Adrenal gland (tissue), 12 donors: Measurements from ENCODE around the gene CROCC. TPM values are rescaled to one million over a fixed set of nuclear protein-coding genes. Genes with fewer than 3 reads are reported as not detected.

Source experiments
- DNase-seq, 7 donors: peaks; one replicate each; pipeline ENCODE4 v3.0.0-alpha.2; 2019 to 2020
- H3K27ac ChIP-seq, 5 donors: fragments of 200-600 bp; sonication (generic) in 4 of 5; 1 replicate in 3 of 5; 2 replicates in 2 of 5; pipeline versions ENCODE4 v1.5.1 to v1.8.0; 2016 to 2020; ENCODE audit warnings: mild to moderate bottlenecking in 1 of 5
- H3K27me3 ChIP-seq: fragments of 200-600 bp; 2 replicates; pipeline ENCODE4 v1.8.0; 2021
- H3K36me3 ChIP-seq, 2 donors: fragments of 200-600 bp; replicated peaks in 1 of 2; 1 replicate in 1 of 2; 2 replicates in 1 of 2; pipeline versions ENCODE4 v1.5.1 to v1.8.0; 2018 to 2022
- H3K4me1 ChIP-seq, 2 donors: fragments of 200-600 bp; replicated peaks in 1 of 2; 1 replicate in 1 of 2; 2 replicates in 1 of 2; pipeline versions ENCODE4 v1.5.1 to v1.8.0; 2018 to 2021
- H3K4me3 ChIP-seq, 4 donors: fragments of 200-600 bp; sonication (generic) in 3 of 4; one replicate each; pipeline ENCODE4 v1.5.1; 2016 to 2018
- H3K9me3 ChIP-seq, 3 donors: fragments of 200-600 bp; sonication (generic) in 1 of 3; replicated peaks in 1 of 3; 1 replicate in 2 of 3; 2 replicates in 1 of 3; pipeline versions ENCODE4 v1.5.1 to v1.8.0; 2016 to 2021
- CTCF ChIP-seq, 6 experiments: fragments of 450-650 bp in 4 of 6; fragments of 200-600 bp in 2 of 6; sonication (generic) in 1 of 6; IDR thresholded peaks; 1 replicate in 5 of 6; 2 replicates in 1 of 6; pipeline versions ENCODE4 v1.5.1 to v1.8.0; 2016 to 2021; ENCODE audit warnings: antibody characterized with exemption in 6 of 6, mild to moderate bottlenecking in 2 of 6, moderate library complexity in 1 of 6
- POLR2A ChIP-seq, 2 donors: fragments of 450-650 bp; IDR thresholded peaks; one replicate each; pipeline ENCODE4 v1.6.1; 2017; ENCODE audit warnings: antibody characterized with exemption in 2 of 2, mild to moderate bottlenecking in 2 of 2, moderate library complexity in 1 of 2
- WGBS, 4 donors: extraction: QIAGEN DNeasy Blood & Tissue Kit in 2 of 4; methylation state at CpG; one replicate each; pipeline versions ENCODE4 v1.1.5 to v1.1.7; 2013 to 2017; 5-methylcytosine and 5-hydroxymethylcytosine counted together
- intact Hi-C, 2 donors: fragments of 100-400 bp; cut with DNase I; formaldehyde crosslinking; loops; one replicate each; pipeline versions ENCODE4 v1.14.1 to v1.15.0; 2022 to 2023
- polyA plus RNA-seq, 3 donors: library from polyadenylated mRNA; stranded (reverse); fragments of 200-250 nt in 2 of 3; fragments of 350-450 nt in 1 of 3; fragmentation: Illumina TruSeq in 1 of 3; extraction: RNeasy Lipid Tissue Mini Kit (QIAGEN cat#74804) in 1 of 3; gene quantifications; one replicate each; pipeline ENCODE4 v1.2.3, GENCODE V29; 2013 to 2014
- total RNA-seq, 9 donors: library from RNA; depleted of rRNA in 4 of 9; stranded (reverse); fragments of >200 nt in 4 of 9; fragments of 120-200 nt in 1 of 9; fragmentation: NEBNext Ultra II Directional in 1 of 9; extraction: Animal tissue kit (Norgen Biotek cat#: 25700) in 1 of 9; gene quantifications; one replicate each; pipeline versions ENCODE4 v1.1.0 to v1.2.4, GENCODE V29; 2013 to 2023
- donor health status: healthy with polysubstance abuse.
- donor health status: Bipolar disorder and iron deficiency.
- donor health status: DM: yes; HTN: yes; CAD: no.
- donor health status: DM: no; HTN: no; CAD: no.
- donor health status: DM: no; HTN: no; CAD: no.
- donor health status: DM: yes; HTN: yes; CAD: no.

Gene CROCC
- total and polyA plus RNA-seq, 12 donors: 2.3 to 151 (median 19.2) TPM

GRCh38 chr1:16981269-16981849 is 59.6 kb downstream of the CROCC start:
- 82 to 94% (median 87%) methylated on average over 10 of the region's 10 CpGs for WGBS, 4 donors
- Histone ChIP-seq H3K9me3 (no peaks in the 10 kb centered on the region), H3K4me3 (no peak overlapping the region), H3K36me3 (peaks cover 0 to 6% of the 10 kb centered on the region in 2 donors), H3K27ac (no peak overlapping the region), H3K27me3 (peaks cover 5% of the 10 kb centered on the region), H3K4me1 (no peaks in the 10 kb centered on the region)
- intact Hi-C loops: no loop called here
- TF ChIP-seq POLR2A (IDR thresholded peaks at IDR 0.05) (no peak), CTCF (IDR thresholded peaks at IDR 0.05) (no peak)
- no peak for DNase-seq

GRCh38 chr1:16982902-16983301 is 61.2 kb downstream of the CROCC start:
- H3K27me3 ChIP-seq: peaks cover 5% of the 10 kb centered on the region
- H3K4me3 ChIP-seq: no peak overlapping the region
- H3K4me1 ChIP-seq: no peaks in the 10 kb centered on the region
- no peak overlapping the region for H3K27ac ChIP-seq
- intact Hi-C loops: no loop called here
- WGBS, 4 donors: 80 to 87% (median 84%) methylated on average over 11 of the region's 11 CpGs
- H3K9me3 ChIP-seq: no peaks in the 10 kb centered on the region
- no peak for TF ChIP-seq CTCF (IDR thresholded peaks at IDR 0.05)
- no peak for TF ChIP-seq POLR2A (IDR thresholded peaks at IDR 0.05)
- DNase-seq: no peak
- H3K36me3 ChIP-seq: peaks cover 0 to 17% of the 10 kb centered on the region in 2 donors

GRCh38 chr1:16983649-16984048 is 61.9 kb downstream of the CROCC start:
- Histone ChIP-seq H3K9me3 (no peaks in the 10 kb centered on the region), H3K4me3 (no peak overlapping the region), H3K27ac (no peak overlapping the region), H3K4me1 (no peaks in the 10 kb centered on the region), H3K27me3 (peaks cover 5% of the 10 kb centered on the region), H3K36me3 (peaks cover 0 to 22% of the 10 kb centered on the region in 2 donors)
- no peak for DNase-seq
- intact Hi-C loops: no loop called here
- TF ChIP-seq CTCF (IDR thresholded peaks at IDR 0.05) (no peak), POLR2A (IDR thresholded peaks at IDR 0.05) (no peak)
- 85 to 100% (median 95%) methylated on average over 3 to 4 of the region's 4 CpGs for WGBS, 4 donors

- H3K36me3 ChIP-seq: peaks cover 0 to 24% of the 10 kb centered on the region in 2 donors
- H3K4me3 ChIP-seq: no peak overlapping the region
- TF ChIP-seq CTCF (IDR thresholded peaks at IDR 0.05) (no peak), POLR2A (IDR thresholded peaks at IDR 0.05) (no peak)
- no peaks in the 10 kb centered on the region for H3K9me3 ChIP-seq
- H3K27me3 ChIP-seq: peaks cover 5% of the 10 kb centered on the region
- peak in 5 of 7 donors; percentile 25 to 66 (median 43) for DNase-seq
- H3K4me1 ChIP-seq: no peaks in the 10 kb centered on the region
- intact Hi-C loops: no loop called here
- 41 to 59% (median 53%) methylated on average over 3 to 7 of the region's 7 CpGs for WGBS, 4 donors
- H3K27ac ChIP-seq: peak overlapping the region in 1 of 5 donors; percentile 63
Measured at GRCh38 chr1:16984717-16985116, 63.0 kb downstream of the CROCC start.
